Stimulated activated CD8-positive, alpha-beta memory T cell treated with anti-CD3 and anti-CD28 coated beads, Interleukin-12 subunit alpha, Interleukin-12 subunit beta, amount 100 ng/mL, for 4 hours (primary cell): ENCODE measurements around the gene CSK.
"Not testable (repeated sequence)": the region's sequence is repeated elsewhere in the genome, so short reads cannot be mapped to it uniquely, and the experiment has no call there.

Source experiments
- DNase-seq: peaks from one replicate; pipeline ENCODE4 v3.0.0-alpha.2; 2020; ENCODE audit warnings: low read depth

CSK gene

GRCh38 chr15:74770211-74770903 lies 11.5 kb upstream of the CSK start:
- DNase-seq = no peak

GRCh38 chr15:74773329-74773728 lies 8.6 kb upstream of the CSK start:
- DNase-seq = no peak

GRCh38 chr15:74773731-74774252 lies 8.1 kb upstream of the CSK start:
- no peak for DNase-seq

GRCh38 chr15:74775132-74775562 lies 6.7 kb upstream of the CSK start:
- no peak for DNase-seq

GRCh38 chr15:74775894-74776293 lies 6.0 kb upstream of the CSK start:
- DNase-seq = no peak

- DNase-seq = no peak
Measured at GRCh38 chr15:74776821-74777768, 4.8 kb upstream of the CSK start.

GRCh38 chr15:74777769-74778598 lies 3.9 kb upstream of the CSK start:
- no peak for DNase-seq

GRCh38 chr15:74778599-74778970 lies 3.3 kb upstream of the CSK start:
- DNase-seq = no peak

GRCh38 chr15:74779162-74779648 lies 2.7 kb upstream of the CSK start:
- no peak for DNase-seq

GRCh38 chr15:74780523-74781430 lies 1.1 kb upstream of the CSK start:
- DNase-seq = no peak

- no peak for DNase-seq
Measured at GRCh38 chr15:74782259-74783071, 585 bp downstream of the CSK start.

- DNase-seq = no peak
Measured at GRCh38 chr15:74783072-74783807, 1.4 kb downstream of the CSK start.

- no peak for DNase-seq
Measured at GRCh38 chr15:74783808-74784175, 1.9 kb downstream of the CSK start.

GRCh38 chr15:74784426-74785193 lies 2.7 kb downstream of the CSK start:
- DNase-seq = no peak

- no peak for DNase-seq
Measured at GRCh38 chr15:74785194-74786032, 3.5 kb downstream of the CSK start.

GRCh38 chr15:74786081-74786480 lies 4.2 kb downstream of the CSK start:
- not testable (repeated sequence) for DNase-seq

- no peak for DNase-seq
Measured at GRCh38 chr15:74786551-74787165, 4.8 kb downstream of the CSK start.
